ENCODE results near the gene TTL. TPM values are rescaled to one million over a fixed set of nuclear protein-coding genes. Genes with fewer than 3 reads are reported as not detected.

Gene TTL
- total and polyA plus RNA-seq, 2 of the 13 experiments (the other 11 are each of a cell fraction or from before 2014, with no cell fraction given), result 19.0 to 59.8 TPM

DNA sequence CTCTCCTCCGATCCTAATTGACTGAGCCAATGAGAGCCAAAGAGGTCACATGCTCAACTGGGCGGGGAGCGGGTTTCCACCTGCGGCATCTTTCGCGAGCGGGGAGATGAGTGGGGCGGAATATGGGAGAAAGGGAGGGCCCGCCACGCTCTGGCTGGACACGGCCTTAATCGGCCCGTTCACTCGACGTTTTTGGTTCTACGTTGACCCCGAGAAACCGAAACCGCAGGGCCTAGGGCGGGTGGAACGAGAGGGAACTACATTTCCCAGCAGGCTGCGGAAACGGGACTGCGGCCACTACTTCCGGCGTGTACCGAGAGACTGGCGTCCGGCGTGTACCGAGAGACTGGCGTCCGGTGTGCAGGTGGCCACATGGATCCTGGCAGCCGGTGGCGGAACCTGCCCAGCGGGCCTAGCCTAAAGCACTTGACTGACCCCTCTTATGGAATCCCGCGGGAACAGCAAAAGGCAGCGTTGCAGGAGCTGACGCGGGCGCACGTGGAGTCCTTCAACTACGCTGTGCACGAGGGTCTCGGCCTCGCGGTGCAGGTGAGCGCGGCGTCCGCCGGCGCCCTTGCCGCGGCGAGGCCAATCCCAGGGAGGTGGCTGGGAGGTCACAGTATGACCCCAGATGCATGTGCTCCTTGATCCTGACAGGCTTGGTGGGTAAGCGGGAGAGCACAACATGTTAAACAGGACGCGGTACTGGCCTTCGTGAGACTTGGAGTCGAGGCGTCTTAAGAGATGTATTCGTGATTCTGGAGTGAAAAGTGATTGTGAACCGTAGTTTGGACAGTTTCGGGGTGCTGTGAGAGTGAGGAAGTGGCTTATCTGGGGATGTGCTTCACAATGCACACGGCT lies 60.4 kb downstream of the TTL start, which contains the start of gene POLR1B (continued):
- TF ChIP-seq ZNF382 (CRISPR knock-in tag; IDR thresholded peaks at IDR 0.05; ENCODE audit: borderline replicate concordance), result no peak
- TF ChIP-seq CREM (IDR thresholded peaks at IDR 0.05), result peak; percentile 94
- no peak for TF ChIP-seq CREM (CRISPR knock-in tag; IDR thresholded peaks at IDR 0.05)
- no peak for TF ChIP-seq FOXA1 (IDR thresholded peaks at IDR 0.05)
- TF ChIP-seq FOXA1 (CRISPR knock-in tag; IDR thresholded peaks at IDR 0.05), result peak; percentile 47; the same call in 1 of the 2 replicates
- peak; percentile 95 for TF ChIP-seq HOXA3 (CRISPR knock-in tag; IDR thresholded peaks at IDR 0.05)
- TF ChIP-seq ZNF275 (CRISPR knock-in tag; IDR thresholded peaks at IDR 0.05; ENCODE audit: borderline replicate concordance), result peak; percentile 98; the same call in 1 of the 2 replicates
- peak; percentile 92; the same call in 1 of the 2 replicates for TF ChIP-seq TOPORS (CRISPR knock-in tag; IDR thresholded peaks at IDR 0.05)
- TF ChIP-seq ZNF282 (IDR thresholded peaks at IDR 0.05; ENCODE audit: partially characterized antibody), result no peak
- TF ChIP-seq NRL (CRISPR knock-in tag; IDR thresholded peaks at IDR 0.05; ENCODE audit: borderline replicate concordance), result peak; percentile 99
- TF ChIP-seq, protein P1, sequence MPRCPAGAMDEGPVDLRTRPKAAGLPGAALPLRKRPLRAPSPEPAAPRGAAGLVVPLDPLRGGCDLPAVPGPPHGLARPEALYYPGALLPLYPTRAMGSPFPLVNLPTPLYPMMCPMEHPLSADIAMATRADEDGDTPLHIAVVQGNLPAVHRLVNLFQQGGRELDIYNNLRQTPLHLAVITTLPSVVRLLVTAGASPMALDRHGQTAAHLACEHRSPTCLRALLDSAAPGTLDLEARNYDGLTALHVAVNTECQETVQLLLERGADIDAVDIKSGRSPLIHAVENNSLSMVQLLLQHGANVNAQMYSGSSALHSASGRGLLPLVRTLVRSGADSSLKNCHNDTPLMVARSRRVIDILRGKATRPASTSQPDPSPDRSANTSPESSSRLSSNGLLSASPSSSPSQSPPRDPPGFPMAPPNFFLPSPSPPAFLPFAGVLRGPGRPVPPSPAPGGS (CRISPR knock-in tag; IDR thresholded peaks at IDR 0.05), result peak; percentile 98
- peak; percentile 100 for TF ChIP-seq KDM5B (CRISPR knock-in tag; IDR thresholded peaks at IDR 0.05; ENCODE audit: borderline replicate concordance)
- TF ChIP-seq CEBPG (CRISPR knock-in tag; IDR thresholded peaks at IDR 0.05), result no peak
- peak; percentile 90 for TF ChIP-seq FOXM1 (CRISPR knock-in tag; IDR thresholded peaks at IDR 0.05)
- TF ChIP-seq ZNF383 (CRISPR knock-in tag; IDR thresholded peaks at IDR 0.05; ENCODE audit: borderline replicate concordance), result no peak
- TF ChIP-seq ZNF891 (CRISPR knock-in tag; IDR thresholded peaks at IDR 0.05), result peak; percentile 99
- 0 out of 2 replicates have a peak, but pooled peaks have one; percentile 89 for TF ChIP-seq ZNF484 (CRISPR knock-in tag; IDR thresholded peaks at IDR 0.05; ENCODE audit: borderline replicate concordance, low read depth)
- TF ChIP-seq SOX13 (IDR thresholded peaks at IDR 0.05), result no peak
- TF ChIP-seq SOX13 (CRISPR knock-in tag; conservative IDR thresholded peaks at IDR 0.05 in 1 of 2, IDR thresholded peaks at IDR 0.05 in 1 of 2), result no peak
- peak; percentile 81 for TF ChIP-seq ZNF263 (CRISPR knock-in tag; IDR thresholded peaks at IDR 0.05)
- TF ChIP-seq NFRKB (IDR thresholded peaks at IDR 0.05), result no peak
- TF ChIP-seq HMG20B (CRISPR knock-in tag; conservative IDR thresholded peaks at IDR 0.05), result peak; percentile 63
- TF ChIP-seq CHCHD3 (CRISPR knock-in tag; IDR thresholded peaks at IDR 0.05), result peak; percentile 99
- peak; percentile 96 for TF ChIP-seq ZBTB7A (CRISPR knock-in tag; IDR thresholded peaks at IDR 0.05)
- peak; percentile 35; the same call in 1 of the 2 replicates for TF ChIP-seq PAXIP1 (CRISPR knock-in tag; conservative IDR thresholded peaks at IDR 0.05)
- peak; percentile 58; the same call in 1 of the 2 replicates for TF ChIP-seq ZNF264 (CRISPR knock-in tag; IDR thresholded peaks at IDR 0.05)
